ENCODE results near the gene MICA. TPM values are rescaled to one million over a fixed set of nuclear protein-coding genes. Genes with fewer than 3 reads are reported as not detected.

MICA gene
- total RNA-seq, 3 donors from 2014 or later = 4.0 to 6.4 (median 4.7) TPM

Other genes starting within 250 kb of the MICA start
- 10 to 100 TPM; 22.1 to 23.4 (median 23.1) TPM for gene CCHCR1, start 245.8 kb upstream of the MICA start, total RNA-seq
- gene TCF19, start 245.0 kb upstream of the MICA start, total RNA-seq = 10 to 100 TPM; 28.8 to 31.1 (median 30.8) TPM
- gene POU5F1, start 232.9 kb upstream of the MICA start, total RNA-seq = 1 to 10 TPM in 2 of 3 donors, under 1 TPM in 1; 0.63 to 1.4 (median 1.0) TPM
- 1,000 to 10,000 TPM; 1,001 to 1,115 (median 1,103) TPM for gene HLA-C, start 131.5 kb upstream of the MICA start, total RNA-seq
- gene HLA-B, start 46.4 kb upstream of the MICA start, total RNA-seq = 1,000 to 10,000 TPM; 3,478 to 5,156 (median 4,066) TPM
- 10 to 100 TPM; 11.3 to 14.9 (median 12.5) TPM for gene MICB, start 94.5 kb downstream of the MICA start, total RNA-seq
- not detected for gene MCCD1, start 125.4 kb downstream of the MICA start, total RNA-seq
- gene DDX39B, start 138.4 kb downstream of the MICA start, total RNA-seq = 100 to 1,000 TPM; 644 to 667 (median 666) TPM
- under 1 TPM; 0.38 to 0.84 (median 0.58) TPM for gene ATP6V1G2, start 143.0 kb downstream of the MICA start, total RNA-seq
- 10 to 100 TPM in 2 of 3 donors, 1 to 10 TPM in 1; 9.3 to 12.8 (median 12.7) TPM for gene NFKBIL1, start 144.0 kb downstream of the MICA start, total RNA-seq
- 1,000 to 10,000 TPM; 1,238 to 1,641 (median 1,296) TPM for gene LTA, start 168.7 kb downstream of the MICA start, total RNA-seq
- gene TNF, start 172.0 kb downstream of the MICA start, total RNA-seq = 100 to 1,000 TPM; 485 to 701 (median 587) TPM
- 100 to 1,000 TPM; 161 to 210 (median 186) TPM for gene LTB, start 178.8 kb downstream of the MICA start, total RNA-seq
- 1 to 10 TPM; 4.8 to 7.9 (median 7.0) TPM for gene LST1, start 182.7 kb downstream of the MICA start, total RNA-seq
- gene NCR3, start 189.4 kb downstream of the MICA start, total RNA-seq = 10 to 100 TPM in 1 of 3 donors, 1 to 10 TPM in 2; 6.0 to 27.3 (median 8.4) TPM
- 10 to 100 TPM; 18.5 to 57.5 (median 36.5) TPM for gene AIF1, start 211.6 kb downstream of the MICA start, total RNA-seq
- 100 to 1,000 TPM; 290 to 309 (median 306) TPM for gene PRRC2A, start 217.1 kb downstream of the MICA start, total RNA-seq
- gene BAG6, start 249.1 kb downstream of the MICA start, total RNA-seq = 100 to 1,000 TPM; 403 to 418 (median 411) TPM

Data from activated T-cell treated with anti-CD3 and anti-CD28 coated beads, Interleukin-2, amount 50 U/mL, for 4 hours (primary cell).